B cell (primary cell): Measurements from ENCODE around the gene NETO1. TPM values are rescaled to one million over a fixed set of nuclear protein-coding genes. Genes with fewer than 3 reads are reported as not detected.
A peak's percentile ranks its signal among the peaks of the same experiment; 100 is the strongest.

Experiments used
- ATAC-seq: fragments of 200-7000 bp; cut with Tn5 transposase; one replicate; pipeline ENCODE4 v1.10.0; 2021; ENCODE audit warnings: low read depth, mild to moderate bottlenecking, moderate number of reproducible peaks, moderate library complexity
- CTCF ChIA-PET: fragments of 350-600 bp; sonication (Branson Sonifier 250); formaldehyde crosslinking; loops from one replicate; lab custom pipeline; 2021; ENCODE audit warnings: antibody characterized with exemption, inconsistent platforms; lab: Charles Lee
- POLR2A ChIA-PET: fragments of 350-600 bp; sonication (Branson Sonifier 250); formaldehyde crosslinking; loops from one replicate; lab custom pipeline; 2021; ENCODE audit warnings: antibody characterized with exemption; lab: Charles Lee
- DNase-seq: peaks from one replicate; pipeline ENCODE4 v3.0.0; 2013
- H2AFZ ChIP-seq: 2 replicates; pipeline ENCODE4 v1.6.1; 2012; ENCODE audit warnings: mild to moderate bottlenecking, low read depth, low read length; ENCODE audit not compliant: insufficient read depth, poor library complexity, severe bottlenecking
- H3K27ac ChIP-seq, 2 donors: 1 replicate in 1 of 2; 2 replicates in 1 of 2; pipeline ENCODE4 v1.5.1; 2012 to 2013; ENCODE audit warnings: low read length in 2 of 2, mild to moderate bottlenecking in 2 of 2, moderate library complexity in 1 of 2
- H3K27me3 ChIP-seq, 4 experiments: fragments of 200-600 bp in 1 of 4; sonication (generic) in 1 of 4; replicated peaks in 1 of 4; 1 replicate in 2 of 4; 2 replicates in 2 of 4; pipeline versions ENCODE4 v1.6.1 to v1.7.0; 2013 to 2016; ENCODE audit warnings: low read length in 3 of 4, mild to moderate bottlenecking in 2 of 4, mixed read lengths in 1 of 4, moderate library complexity in 1 of 4; ENCODE audit not compliant: insufficient read depth in 4 of 4, control insufficient read depth in 3 of 4; ENCODE audit errors: control extremely low read depth in 1 of 4
- H3K36me3 ChIP-seq, 2 experiments: replicated peaks in 1 of 2; 1 replicate in 1 of 2; 2 replicates in 1 of 2; pipeline versions ENCODE4 v1.6.1 to v1.7.1; 2013; ENCODE audit warnings: low read length in 1 of 2; ENCODE audit not compliant: insufficient read depth in 2 of 2, control insufficient read depth in 1 of 2; ENCODE audit errors: control extremely low read depth in 1 of 2, extremely low read depth in 1 of 2
- H3K4me1 ChIP-seq, 2 donors: fragments of 200-600 bp in 1 of 2; sonication (generic) in 1 of 2; 1 replicate in 1 of 2; 2 replicates in 1 of 2; pipeline versions ENCODE4 v1.5.1 to v1.6.1; 2013 to 2017; ENCODE audit warnings: low read length in 2 of 2; ENCODE audit not compliant: control insufficient read depth in 2 of 2, insufficient read depth in 2 of 2
- H3K4me2 ChIP-seq: replicated peaks from 2 replicates; pipeline ENCODE3; 2012; ENCODE audit warnings: mild to moderate bottlenecking, low read depth, low read length; ENCODE audit not compliant: poor library complexity, severe bottlenecking
- H3K4me3 ChIP-seq, 5 experiments: fragments of 200-600 bp in 1 of 5; sonication (generic) in 1 of 5; 1 replicate in 3 of 5; 2 replicates in 2 of 5; pipeline versions ENCODE4 v1.5.1 to v1.7.0; 2011 to 2016; ENCODE audit warnings: low read length in 4 of 5, mild to moderate bottlenecking in 4 of 5, low read depth in 2 of 5, control low read depth in 1 of 5, moderate library complexity in 1 of 5; ENCODE audit not compliant: insufficient read depth in 1 of 5; ENCODE audit errors: control extremely low read depth in 1 of 5, extremely low read depth in 1 of 5
- H3K79me2 ChIP-seq: fragments of 200-600 bp; sonication (generic); one replicate; pipeline ENCODE4 v1.6.0; 2016; ENCODE audit warnings: low read length; ENCODE audit not compliant: control insufficient read depth, insufficient read depth
- H3K9ac ChIP-seq: fragments of 200-600 bp; sonication (generic); 2 replicates; pipeline ENCODE4 v1.6.1; 2017; ENCODE audit warnings: mild to moderate bottlenecking, low read length, moderate library complexity
- H3K9me3 ChIP-seq, 3 donors: one replicate each; pipeline versions ENCODE4 v1.6.1 to v1.7.1; 2013; ENCODE audit warnings: low read length in 2 of 3; ENCODE audit not compliant: control insufficient read depth in 2 of 3, insufficient read depth in 1 of 3; ENCODE audit errors: control extremely low read depth in 1 of 3
- H4K20me1 ChIP-seq: 2 replicates; pipeline ENCODE4 v1.6.0; 2012; ENCODE audit warnings: mild to moderate bottlenecking, low read length; ENCODE audit not compliant: insufficient read depth, control insufficient read depth, poor library complexity, severe bottlenecking
- H3K27ac Mint-ChIP-seq: one replicate; pipeline ENCODE4 v1.8.0; 2021; ENCODE audit warnings: mixed read lengths
- H3K27me3 Mint-ChIP-seq: one replicate; pipeline ENCODE4 v1.8.0; 2021; ENCODE audit warnings: mixed read lengths
- H3K4me1 Mint-ChIP-seq: one replicate; pipeline ENCODE4 v1.8.0; 2021; ENCODE audit warnings: mixed read lengths
- H3K4me3 Mint-ChIP-seq: one replicate; pipeline ENCODE4 v1.8.0; 2021; ENCODE audit warnings: mixed read lengths
- H3K9me3 Mint-ChIP-seq: one replicate; pipeline ENCODE4 v1.8.0; 2022; ENCODE audit warnings: mixed read lengths; ENCODE audit not compliant: insufficient read depth
- EZH2 ChIP-seq: IDR thresholded peaks from 2 replicates; pipeline ENCODE4 v1.6.1; 2012; ENCODE audit warnings: borderline replicate concordance, low read depth, mild to moderate bottlenecking, moderate library complexity, low read length; ENCODE audit not compliant: insufficient read depth, poor library complexity, severe bottlenecking
- WGBS: methylation state at CpG from one replicate; pipeline ENCODE4 v1.1.5; 2013; ENCODE audit warnings: missing lambda C conversion rate; ENCODE audit not compliant: insufficient coverage; 5-methylcytosine and 5-hydroxymethylcytosine counted together
- intact Hi-C: fragments of 100-400 bp; cut with micrococcal nuclease; formaldehyde crosslinking; loops from one replicate; pipeline ENCODE4 v1.10.0; 2022
- polyA plus RNA-seq: library from polyadenylated mRNA; depleted of rRNA; stranded (reverse); fragments of >200 nt; gene quantifications from 2 replicates; pipeline ENCODE4 v1.2.3, GENCODE V29; 2012
- total RNA-seq, 2 donors: library from RNA; stranded (reverse); fragments of 120-200 nt in 1 of 2; gene quantifications; 1 replicate in 1 of 2; 2 replicates in 1 of 2; pipeline versions ENCODE4 v1.2.3 to v1.2.4, GENCODE V29; 2013 to 2022
- TF ChIP-seq, protein P1 (sequence below): fragments of 200-600 bp; IDR thresholded peaks from one replicate; pipeline ENCODE4 v1.8.0; 2022; ENCODE audit warnings: antibody characterized with exemption, mild to moderate bottlenecking

NETO1 gene
- total and polyA plus RNA-seq, 2 donors (not counting 1 experiment from before 2014, with no cell fraction given), result 8.4 to 10.5 TPM

DNA sequence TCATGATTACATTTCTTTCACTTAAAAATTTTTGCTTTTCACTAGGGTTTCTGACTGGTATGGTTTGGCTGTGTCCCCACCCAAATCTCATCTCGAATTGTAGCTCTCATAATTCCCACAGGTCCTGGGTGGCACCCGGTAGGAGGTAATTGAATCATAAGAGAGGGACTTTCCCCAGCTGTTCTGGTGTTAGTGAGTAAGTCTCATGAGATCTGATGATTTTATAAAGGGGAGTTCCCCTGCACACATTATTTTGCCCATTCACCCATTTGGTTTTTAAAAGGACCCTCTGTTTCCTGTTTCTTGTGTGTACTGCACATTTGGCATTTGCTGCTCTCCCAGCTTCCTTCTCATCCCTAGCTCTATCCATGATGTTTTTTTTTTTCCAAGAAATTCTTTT lies 27.8 kb upstream of the NETO1 start:
- Mint-ChIP-seq H3K27me3 (no peaks in the 10 kb centered on the region), H3K4me3 (peak overlapping the region; percentile 16), H3K4me1 (peaks cover 10% of the 10 kb centered on the region), H3K9me3 (no peaks in the 10 kb centered on the region), H3K27ac (no peak overlapping the region)
- ChIA-PET POLR2A (no interaction called here), CTCF (interaction anchor here (1.6 kb wide), 1 partner anchor 48 kb away, joined by 4 read pairs; no protein-coding TSS in a partner anchor)
- Histone ChIP-seq H3K4me3 (no peak overlapping the region), H3K4me2 (peak overlapping the region; percentile 29), H3K4me1 (peaks cover 7 to 8% of the 10 kb centered on the region in 2 donors), H3K36me3 (no peaks in the 10 kb centered on the region), H4K20me1 (no peaks in the 10 kb centered on the region), H3K79me2 (no peaks in the 10 kb centered on the region), H3K9me3 (peaks cover 0 to 7% (median 5%) of the 10 kb centered on the region in 3 donors), H3K9ac (no peak overlapping the region), H3K27ac (peak overlapping the region in 1 of 2 donors; percentile 46), H3K27me3 (no peaks in the 10 kb centered on the region), H2AFZ (no peak overlapping the region)
- ATAC-seq (peak; percentile 80), DNase-seq (peak; percentile 69)
- no peak for TF ChIP-seq EZH2
- TF ChIP-seq, protein P1, sequence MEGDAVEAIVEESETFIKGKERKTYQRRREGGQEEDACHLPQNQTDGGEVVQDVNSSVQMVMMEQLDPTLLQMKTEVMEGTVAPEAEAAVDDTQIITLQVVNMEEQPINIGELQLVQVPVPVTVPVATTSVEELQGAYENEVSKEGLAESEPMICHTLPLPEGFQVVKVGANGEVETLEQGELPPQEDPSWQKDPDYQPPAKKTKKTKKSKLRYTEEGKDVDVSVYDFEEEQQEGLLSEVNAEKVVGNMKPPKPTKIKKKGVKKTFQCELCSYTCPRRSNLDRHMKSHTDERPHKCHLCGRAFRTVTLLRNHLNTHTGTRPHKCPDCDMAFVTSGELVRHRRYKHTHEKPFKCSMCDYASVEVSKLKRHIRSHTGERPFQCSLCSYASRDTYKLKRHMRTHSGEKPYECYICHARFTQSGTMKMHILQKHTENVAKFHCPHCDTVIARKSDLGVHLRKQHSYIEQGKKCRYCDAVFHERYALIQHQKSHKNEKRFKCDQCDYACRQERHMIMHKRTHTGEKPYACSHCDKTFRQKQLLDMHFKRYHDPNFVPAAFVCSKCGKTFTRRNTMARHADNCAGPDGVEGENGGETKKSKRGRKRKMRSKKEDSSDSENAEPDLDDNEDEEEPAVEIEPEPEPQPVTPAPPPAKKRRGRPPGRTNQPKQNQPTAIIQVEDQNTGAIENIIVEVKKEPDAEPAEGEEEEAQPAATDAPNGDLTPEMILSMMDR, result no peak
- intact Hi-C loops, result no loop called here
- WGBS, result no CpG with 5 or more reads among the region's 2 CpGs

DNA sequence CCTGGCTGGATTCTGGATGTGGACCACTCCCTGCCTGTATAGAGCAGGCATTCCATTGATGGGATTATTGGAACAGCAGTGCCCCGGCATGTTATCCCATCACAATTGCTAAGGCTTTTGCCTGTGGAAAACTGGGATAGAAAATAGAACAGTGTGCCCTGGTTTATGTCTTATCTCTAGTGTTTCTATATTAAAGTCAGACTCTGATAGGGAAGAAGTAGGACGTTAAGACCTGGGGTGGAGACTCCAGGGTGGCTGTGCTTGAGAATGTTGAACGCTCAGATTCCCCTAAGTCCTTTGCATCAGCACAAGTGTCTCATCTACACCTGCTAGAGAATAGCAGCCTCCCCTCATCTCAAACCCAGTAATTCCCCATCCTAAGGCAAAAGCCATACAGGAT lies 10.8 kb upstream of the NETO1 start:
- Histone ChIP-seq H3K4me3 (no peak overlapping the region), H3K79me2 (no peaks in the 10 kb centered on the region), H3K27ac (no peak overlapping the region), H3K9me3 (peaks cover 0 to 4% (median 3%) of the 10 kb centered on the region in 3 donors), H3K9ac (no peak overlapping the region), H3K27me3 (no peaks in the 10 kb centered on the region), H3K4me1 (no peaks in the 10 kb centered on the region), H3K4me2 (no peak overlapping the region), H4K20me1 (no peaks in the 10 kb centered on the region), H3K36me3 (no peaks in the 10 kb centered on the region), H2AFZ (no peak overlapping the region)
- ATAC-seq (no peak), DNase-seq (no peak)
- Mint-ChIP-seq H3K4me3 (no peak overlapping the region), H3K9me3 (no peaks in the 10 kb centered on the region), H3K27ac (no peak overlapping the region), H3K4me1 (no peaks in the 10 kb centered on the region), H3K27me3 (no peaks in the 10 kb centered on the region)
- POLR2A ChIA-PET, result no interaction called here
- WGBS, result 70% methylated on average over 2 of the region's 3 CpGs
- intact Hi-C loops, result no loop called here
- no peak for TF ChIP-seq EZH2
- TF ChIP-seq, protein P1, result no peak
- CTCF ChIA-PET, result no interaction called here
